OCI-LY3 (cell line): ENCODE data around the gene IL9.

Source experiments
- EZH2phosphoT487 ChIP-seq: fragments of 200-600 bp; shearing (Covaris generic); IDR thresholded peaks from 2 replicates; pipeline ENCODE4 v1.6.1; 2018; ENCODE audit warnings: antibody characterized with exemption, mixed run types, low read depth
- TF ChIP-seq, protein P1 (sequence below): fragments of 200-600, 300-600 bp; sonication (generic); IDR thresholded peaks from 2 replicates; pipeline ENCODE4 v1.5.1; 2014; ENCODE audit warnings: antibody characterized with exemption, low read length, low read depth

DNA sequence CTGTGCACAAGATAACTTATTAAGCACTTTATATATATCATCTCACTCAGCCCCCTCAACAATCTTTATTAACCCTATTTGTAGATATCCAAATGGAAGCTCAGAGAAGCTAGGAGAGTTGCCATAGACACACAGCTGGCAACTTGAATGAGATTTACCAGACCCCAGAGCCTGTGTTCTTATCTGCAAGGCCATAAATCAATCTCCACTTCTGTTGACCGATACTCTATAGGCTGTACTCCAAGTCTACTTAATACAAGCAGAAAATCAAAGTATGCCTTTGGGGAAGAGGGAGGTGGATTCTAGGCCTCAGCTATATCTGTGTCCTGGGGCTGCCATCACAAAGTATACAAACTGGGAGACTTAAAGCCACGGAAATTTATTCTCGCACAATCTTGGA, 6.0 kb upstream of the IL9 start:
- TF ChIP-seq, protein P1, sequence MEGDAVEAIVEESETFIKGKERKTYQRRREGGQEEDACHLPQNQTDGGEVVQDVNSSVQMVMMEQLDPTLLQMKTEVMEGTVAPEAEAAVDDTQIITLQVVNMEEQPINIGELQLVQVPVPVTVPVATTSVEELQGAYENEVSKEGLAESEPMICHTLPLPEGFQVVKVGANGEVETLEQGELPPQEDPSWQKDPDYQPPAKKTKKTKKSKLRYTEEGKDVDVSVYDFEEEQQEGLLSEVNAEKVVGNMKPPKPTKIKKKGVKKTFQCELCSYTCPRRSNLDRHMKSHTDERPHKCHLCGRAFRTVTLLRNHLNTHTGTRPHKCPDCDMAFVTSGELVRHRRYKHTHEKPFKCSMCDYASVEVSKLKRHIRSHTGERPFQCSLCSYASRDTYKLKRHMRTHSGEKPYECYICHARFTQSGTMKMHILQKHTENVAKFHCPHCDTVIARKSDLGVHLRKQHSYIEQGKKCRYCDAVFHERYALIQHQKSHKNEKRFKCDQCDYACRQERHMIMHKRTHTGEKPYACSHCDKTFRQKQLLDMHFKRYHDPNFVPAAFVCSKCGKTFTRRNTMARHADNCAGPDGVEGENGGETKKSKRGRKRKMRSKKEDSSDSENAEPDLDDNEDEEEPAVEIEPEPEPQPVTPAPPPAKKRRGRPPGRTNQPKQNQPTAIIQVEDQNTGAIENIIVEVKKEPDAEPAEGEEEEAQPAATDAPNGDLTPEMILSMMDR, result no peak
- no peak for TF ChIP-seq EZH2phosphoT487
